Right ventricle myocardium superior (tissue), 1 donor: ENCODE results near the gene ANO4. TPM values are rescaled to one million over a fixed set of nuclear protein-coding genes. Genes with fewer than 3 reads are reported as not detected.
"Not testable (repeated sequence)": the region's sequence is repeated elsewhere in the genome, so short reads cannot be mapped to it uniquely, and the experiment has no call there.

Experiments
- ATAC-seq: fragments of 200-7000 bp; cut with Tn5 transposase; one replicate; pipeline ENCODE4 v1.9.1; 2020; ENCODE audit warnings: mild to moderate bottlenecking; ENCODE audit not compliant: poor library complexity
- DNase-seq: peaks from one replicate; pipeline ENCODE4 v3.0.0-alpha.2; 2020
- intact Hi-C: fragments of 100-400 bp; cut with DNase I; formaldehyde crosslinking; loops from one replicate; pipeline ENCODE4 v1.11.2; 2022
- total RNA-seq: library from RNA; stranded (reverse); fragmentation: NEBNext Ultra II Directional; extraction: Animal tissue kit (Norgen Biotek cat#: 25700); gene quantifications from one replicate; pipeline ENCODE4 v1.2.1, GENCODE V29; 2021
- donor health status: DM: no; HTN: yes; CAD: no; lungs with severe emphysema.

Gene ANO4
- total RNA-seq, 1 donor from 2014 or later, result not detected

GRCh38 chr12:100920493-100920892, 125.9 kb downstream of the ANO4 start:
- intact Hi-C loops, result no loop called here
- ATAC-seq (no peak), DNase-seq (no peak)

- no peak for ATAC-seq
- DNase-seq, result no peak
- intact Hi-C loops, result no loop called here
Measured at GRCh38 chr12:100926669-100927248, 132.2 kb downstream of the ANO4 start.

GRCh38 chr12:100927826-100928225, 133.2 kb downstream of the ANO4 start:
- no peak for ATAC-seq
- no peak for DNase-seq
- intact Hi-C loops, result no loop called here

GRCh38 chr12:100932571-100932970, 138.0 kb downstream of the ANO4 start:
- no peak for DNase-seq
- ATAC-seq, result no peak

GRCh38 chr12:100933531-100933930, 139.0 kb downstream of the ANO4 start:
- DNase-seq, intact Hi-C loops, ATAC-seq: not testable (repeated sequence)

More at GRCh38 chr12:100932571-100932970, 138.0 kb downstream of the ANO4 start:
- intact Hi-C loops, result no loop called here

GRCh38 chr12:100935929-100936328, 141.4 kb downstream of the ANO4 start:
- DNase-seq (no peak), ATAC-seq (no peak)
- intact Hi-C loops, result no loop called here

- intact Hi-C loops, result no loop called here
- DNase-seq (no peak), ATAC-seq (no peak)
Measured at GRCh38 chr12:100936661-100937060, 142.1 kb downstream of the ANO4 start.

GRCh38 chr12:100940503-100940902, 145.9 kb downstream of the ANO4 start:
- ATAC-seq, result no peak
- intact Hi-C loops, result no loop called here
- no peak for DNase-seq

GRCh38 chr12:100942984-100943749, 148.6 kb downstream of the ANO4 start:
- intact Hi-C loops, result no loop called here
- DNase-seq, result no peak
- peak; percentile 60 for ATAC-seq

- intact Hi-C loops, result no loop called here
- no peak for DNase-seq
- ATAC-seq, result no peak
Measured at GRCh38 chr12:100951756-100952155, 157.2 kb downstream of the ANO4 start.

- no peak for DNase-seq
- intact Hi-C loops, result no loop called here
- no peak for ATAC-seq
Measured at GRCh38 chr12:100953217-100953616, 158.6 kb downstream of the ANO4 start.

GRCh38 chr12:100953677-100954076, 159.1 kb downstream of the ANO4 start:
- DNase-seq (no peak), ATAC-seq (no peak)
- intact Hi-C loops, result no loop called here

- ATAC-seq, result no peak
- intact Hi-C loops, result no loop called here
- no peak for DNase-seq
Measured at GRCh38 chr12:100954118-100954517, 159.5 kb downstream of the ANO4 start.

GRCh38 chr12:100955139-100955538, 160.6 kb downstream of the ANO4 start:
- DNase-seq, result no peak
- intact Hi-C loops, result no loop called here
- no peak for ATAC-seq

GRCh38 chr12:100956311-100956852, 161.8 kb downstream of the ANO4 start:
- ATAC-seq (no peak), DNase-seq (no peak)
- intact Hi-C loops, result no loop called here

GRCh38 chr12:100959481-100959880, 164.9 kb downstream of the ANO4 start:
- ATAC-seq (no peak), DNase-seq (no peak)
- intact Hi-C loops, result no loop called here

- no peak for ATAC-seq
- no peak for DNase-seq
- intact Hi-C loops, result no loop called here
Measured at GRCh38 chr12:100962086-100962712, 167.6 kb downstream of the ANO4 start.

GRCh38 chr12:100963381-100963780, 168.8 kb downstream of the ANO4 start:
- ATAC-seq (no peak), DNase-seq (no peak)
- intact Hi-C loops, result no loop called here

GRCh38 chr12:100964028-100964427, 169.5 kb downstream of the ANO4 start:
- DNase-seq (no peak), ATAC-seq (no peak)
- intact Hi-C loops, result no loop called here

GRCh38 chr12:100967189-100967588, 172.6 kb downstream of the ANO4 start:
- DNase-seq (no peak), ATAC-seq (no peak)
- intact Hi-C loops, result no loop called here
